ENCODE results near the gene PROX1. TPM values are rescaled to one million over a fixed set of nuclear protein-coding genes. Genes with fewer than 3 reads are reported as not detected.
A peak's percentile ranks its signal among the peaks of the same experiment; 100 is the strongest.

The PROX1 gene
- total RNA-seq, 1 donor from 2014 or later = 80.6 TPM

- Histone ChIP-seq H3K4me3 (no peak overlapping the region), H3K9me3 (replicated peaks) (no peaks in the 10 kb centered on the region), H3K27ac (replicated peaks) (peak overlapping the region; percentile 60), H3K27me3 (ENCODE audit: low read depth) (no peaks in the 10 kb centered on the region), H3K4me1 (peaks cover 65% of the 10 kb centered on the region), H3K36me3 (peaks cover 8% of the 10 kb centered on the region)
- TF ChIP-seq CTCF (IDR thresholded peaks at IDR 0.05; ENCODE audit: borderline replicate concordance) = no peak
- no peak for DNase-seq
- intact Hi-C loops (cut with micrococcal nuclease) = no loop called here
These were observed 22.9 kb downstream of the PROX1 start for GRCh38 chr1:214010717-214011116.

- Histone ChIP-seq H3K4me3 (no peak overlapping the region), H3K27me3 (ENCODE audit: low read depth) (no peaks in the 10 kb centered on the region), H3K36me3 (peaks cover 10% of the 10 kb centered on the region), H3K27ac (replicated peaks) (peak overlapping the region; percentile 81), H3K4me1 (peaks cover 59% of the 10 kb centered on the region), H3K9me3 (replicated peaks) (no peaks in the 10 kb centered on the region)
- TF ChIP-seq CTCF (IDR thresholded peaks at IDR 0.05; ENCODE audit: borderline replicate concordance) = no peak
- intact Hi-C loops (cut with micrococcal nuclease) = no loop called here
- DNase-seq = no peak
These were observed 24.6 kb downstream of the PROX1 start for GRCh38 chr1:214012418-214012817.

DNA sequence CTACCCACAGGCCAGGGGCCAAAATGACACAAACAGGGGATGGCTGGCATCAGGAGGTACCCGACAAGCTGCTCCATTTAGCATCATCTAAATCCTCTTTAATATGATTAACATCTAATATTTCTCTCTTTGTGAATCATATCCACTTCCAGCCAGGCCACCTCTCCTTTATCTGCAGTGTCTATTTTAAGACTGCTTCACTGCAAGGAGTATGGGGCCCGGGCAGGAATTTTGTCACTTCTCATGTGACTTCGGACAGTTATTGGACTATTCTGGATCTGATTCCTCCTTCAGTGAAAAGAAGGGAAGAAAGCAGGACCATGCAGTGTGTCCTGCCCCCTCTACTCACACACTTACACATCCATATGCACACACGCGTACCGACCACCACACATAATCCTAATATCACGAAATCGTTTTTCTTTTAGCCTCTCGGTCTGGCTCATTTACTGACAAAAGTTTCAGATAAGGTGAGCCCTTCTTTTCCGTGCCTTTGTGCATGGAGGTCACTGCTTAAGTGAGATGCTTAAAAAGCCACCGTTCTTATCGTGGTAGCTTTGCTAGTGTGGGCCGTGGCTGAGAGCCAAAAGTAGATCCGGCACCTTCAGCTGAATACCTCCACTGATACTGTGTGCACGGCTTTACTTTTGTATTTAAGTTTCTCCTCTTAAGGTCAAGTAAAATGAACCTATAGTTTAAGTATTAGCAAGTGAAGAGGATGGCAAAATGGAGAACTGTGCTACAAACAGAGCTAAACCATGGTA lies 26.0 kb downstream of the PROX1 start:
- no peaks in the 10 kb centered on the region for H3K27me3 ChIP-seq (ENCODE audit: low read depth)
- H3K9me3 ChIP-seq (replicated peaks) = no peaks in the 10 kb centered on the region
- peaks cover 10% of the 10 kb centered on the region for H3K36me3 ChIP-seq
- peak overlapping the region; percentile 81 for H3K27ac ChIP-seq (replicated peaks)
- H3K4me3 ChIP-seq = peak overlapping the region; percentile 19
- intact Hi-C loops (cut with micrococcal nuclease) = no loop called here
- H3K4me1 ChIP-seq = peaks cover 65% of the 10 kb centered on the region
- no peak for TF ChIP-seq CTCF (IDR thresholded peaks at IDR 0.05; ENCODE audit: borderline replicate concordance)
- DNase-seq = no peak

DNA sequence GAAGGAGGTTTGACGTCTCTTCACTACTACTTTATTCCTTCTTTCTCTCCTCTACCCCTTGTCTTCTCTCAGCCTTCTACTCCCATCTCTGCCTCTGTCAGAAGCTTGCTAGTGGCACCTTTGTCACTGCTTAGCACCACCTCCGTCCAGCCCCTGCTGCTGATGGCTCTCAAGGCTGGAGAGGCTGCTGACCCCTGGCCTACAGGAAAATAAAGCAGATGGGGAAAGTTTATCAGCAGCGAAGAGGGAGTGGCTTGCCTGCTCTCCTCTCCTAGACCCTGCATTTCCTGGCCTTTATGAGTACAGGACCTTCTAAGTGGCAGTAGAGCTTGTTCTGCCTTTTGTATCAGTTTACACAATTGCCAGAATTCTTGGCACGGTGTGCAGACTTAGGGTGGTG lies 27.0 kb downstream of the PROX1 start:
- no peak for TF ChIP-seq CTCF (IDR thresholded peaks at IDR 0.05; ENCODE audit: borderline replicate concordance)
- intact Hi-C loops (cut with micrococcal nuclease) = no loop called here
- DNase-seq = no peak
- peaks cover 10% of the 10 kb centered on the region for H3K36me3 ChIP-seq
- H3K27ac ChIP-seq (replicated peaks) = peak overlapping the region; percentile 81
- no peaks in the 10 kb centered on the region for H3K9me3 ChIP-seq (replicated peaks)
- H3K27me3 ChIP-seq (ENCODE audit: low read depth) = no peaks in the 10 kb centered on the region
- H3K4me1 ChIP-seq = peaks cover 65% of the 10 kb centered on the region
- no peak overlapping the region for H3K4me3 ChIP-seq

DNA sequence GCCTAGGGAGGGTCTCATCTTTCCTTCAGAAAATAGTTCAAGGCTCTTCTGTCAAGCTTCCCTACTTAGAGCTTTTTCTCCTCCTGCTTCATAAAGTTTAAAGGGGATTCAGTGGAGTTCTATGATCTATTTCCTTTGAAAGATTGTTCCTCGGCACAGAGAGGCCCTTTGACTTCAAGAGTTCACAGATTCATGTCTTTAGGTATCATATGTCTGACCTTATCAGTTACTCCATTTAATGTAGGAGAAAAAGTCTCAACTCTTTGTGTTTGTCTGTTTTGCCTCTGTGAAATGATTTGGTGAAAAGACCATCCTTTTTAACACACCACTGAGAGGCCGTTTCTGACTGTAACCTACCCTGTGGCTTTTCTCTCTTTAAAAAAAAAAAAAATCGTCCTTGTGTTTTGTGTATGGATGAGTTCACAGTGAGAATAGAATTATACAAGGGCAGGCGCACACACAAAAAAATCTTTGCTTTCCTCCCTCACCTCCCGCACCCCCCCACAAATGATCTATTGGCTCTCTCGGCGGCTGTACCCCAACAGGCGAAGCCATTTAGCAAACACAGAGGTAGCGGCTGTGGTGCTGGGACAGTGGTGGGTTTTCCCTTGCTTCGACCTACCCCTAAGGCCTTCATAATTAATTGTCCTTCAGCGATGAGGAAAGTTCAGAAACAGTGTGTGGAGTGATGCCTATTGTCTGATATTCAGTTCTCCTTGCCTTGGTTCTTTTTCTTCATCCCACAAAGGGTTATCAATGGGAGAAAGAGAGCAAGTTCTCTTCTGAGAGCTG lies 29.6 kb downstream of the PROX1 start:
- H3K4me1 ChIP-seq = peaks cover 67% of the 10 kb centered on the region
- H3K27ac ChIP-seq (replicated peaks) = peak overlapping the region; percentile 95
- H3K27me3 ChIP-seq (ENCODE audit: low read depth) = no peaks in the 10 kb centered on the region
- no peak for TF ChIP-seq CTCF (IDR thresholded peaks at IDR 0.05; ENCODE audit: borderline replicate concordance)
- DNase-seq = no peak
- H3K9me3 ChIP-seq (replicated peaks) = no peaks in the 10 kb centered on the region
- intact Hi-C loops (cut with micrococcal nuclease) = no loop called here
- no peak overlapping the region for H3K4me3 ChIP-seq
- peaks cover 6% of the 10 kb centered on the region for H3K36me3 ChIP-seq

Data from left ventricle myocardium inferior (tissue), 1 donor.